ENCODE data around the gene PARD6G. TPM values are rescaled to one million over a fixed set of nuclear protein-coding genes. Genes with fewer than 3 reads are reported as not detected.
"Not testable (repeated sequence)": the region's sequence is repeated elsewhere in the genome, so short reads cannot be mapped to it uniquely, and the experiment has no call there.

The PARD6G gene
- total RNA-seq, 1 experiment from 2014 or later: not detected

- Histone ChIP-seq H3K4me3 (ENCODE audit: low read length) (no peak overlapping the region), H3K36me3 (ENCODE audit: insufficient read depth, low read length) (no peaks in the 10 kb centered on the region), H3K27me3 (ENCODE audit: low read length) (no peaks in the 10 kb centered on the region; the same call in 1 of the 2 replicates), H3K9ac (ENCODE audit: low read length) (no peak overlapping the region), H3K79me2 (ENCODE audit: low read length) (no peaks in the 10 kb centered on the region), H4K20me1 (ENCODE audit: insufficient read depth, low read depth, low read length) (no peaks in the 10 kb centered on the region), H3K9me2 (replicated peaks; ENCODE audit: insufficient read depth, low read length) (no peaks in the 10 kb centered on the region), H3K4me2 (ENCODE audit: low read depth, low read length, poor library complexity, severe bottlenecking) (no peak overlapping the region), H3K9me3 (ENCODE audit: low read length) (no peaks in the 10 kb centered on the region), H3K27ac (ENCODE audit: low read length) (no peak overlapping the region), H2AFZ (ENCODE audit: low read length) (no peak overlapping the region), H3K4me1 (ENCODE audit: low read length) (peaks cover 18% of the 10 kb centered on the region)
- no peak for DNase-seq
Measured at GRCh38 chr18:80228051-80228848, 19.1 kb downstream of the PARD6G start.

GRCh38 chr18:80227472-80227871, 19.8 kb downstream of the PARD6G start:
- Histone ChIP-seq H3K79me2 (ENCODE audit: low read length) (no peaks in the 10 kb centered on the region), H3K36me3 (ENCODE audit: insufficient read depth, low read length) (no peaks in the 10 kb centered on the region), H3K4me3 (ENCODE audit: low read length) (no peak overlapping the region), H2AFZ (ENCODE audit: low read length) (no peak overlapping the region), H4K20me1 (ENCODE audit: insufficient read depth, low read depth, low read length) (no peaks in the 10 kb centered on the region), H3K27ac (ENCODE audit: low read length) (no peak overlapping the region), H3K4me1 (ENCODE audit: low read length) (peaks cover 11% of the 10 kb centered on the region), H3K9me3 (ENCODE audit: low read length) (no peaks in the 10 kb centered on the region), H3K4me2 (ENCODE audit: low read depth, low read length, poor library complexity, severe bottlenecking) (no peak overlapping the region), H3K9ac (ENCODE audit: low read length) (no peak overlapping the region), H3K9me2 (replicated peaks; ENCODE audit: insufficient read depth, low read length) (no peaks in the 10 kb centered on the region), H3K27me3 (ENCODE audit: low read length) (no peaks in the 10 kb centered on the region)
- DNase-seq: no peak

GRCh38 chr18:80225685-80226084, 21.6 kb downstream of the PARD6G start:
- Histone ChIP-seq H4K20me1 (ENCODE audit: insufficient read depth, low read depth, low read length) (no peaks in the 10 kb centered on the region), H3K4me2 (ENCODE audit: low read depth, low read length, poor library complexity, severe bottlenecking) (no peak overlapping the region), H3K4me3 (ENCODE audit: low read length) (no peak overlapping the region), H3K9me2 (replicated peaks; ENCODE audit: insufficient read depth, low read length) (no peaks in the 10 kb centered on the region), H3K36me3 (ENCODE audit: insufficient read depth, low read length) (no peaks in the 10 kb centered on the region), H3K9ac (ENCODE audit: low read length) (no peak overlapping the region), H3K9me3 (ENCODE audit: low read length) (peaks cover 7% of the 10 kb centered on the region; the same call in 1 of the 2 replicates), H3K27me3 (ENCODE audit: low read length) (peaks cover 5% of the 10 kb centered on the region; the same call in 1 of the 2 replicates), H3K4me1 (ENCODE audit: low read length) (peaks cover 10% of the 10 kb centered on the region), H2AFZ (ENCODE audit: low read length) (no peak overlapping the region), H3K79me2 (ENCODE audit: low read length) (no peaks in the 10 kb centered on the region), H3K27ac (ENCODE audit: low read length) (no peak overlapping the region)
- no peak for DNase-seq

GRCh38 chr18:80223581-80224148, 23.6 kb downstream of the PARD6G start:
- no peak overlapping the region for H3K9ac ChIP-seq (ENCODE audit: low read length)
- no peak overlapping the region for H3K4me3 ChIP-seq (ENCODE audit: low read length)
- H3K27me3 ChIP-seq (ENCODE audit: low read length): peaks cover 5% of the 10 kb centered on the region; the same call in 1 of the 2 replicates
- H3K27ac ChIP-seq (ENCODE audit: low read length): no peak overlapping the region
- no peak overlapping the region for H2AFZ ChIP-seq (ENCODE audit: low read length)
- DNase-seq: no peak
- H3K79me2 ChIP-seq (ENCODE audit: low read length): no peaks in the 10 kb centered on the region
- H3K9me2 ChIP-seq (replicated peaks; ENCODE audit: insufficient read depth, low read length): no peaks in the 10 kb centered on the region
- peaks cover 7% of the 10 kb centered on the region; the same call in 1 of the 2 replicates for H3K9me3 ChIP-seq (ENCODE audit: low read length)
- no peak overlapping the region for H3K4me2 ChIP-seq (ENCODE audit: low read depth, low read length, poor library complexity, severe bottlenecking)
- H3K36me3 ChIP-seq (ENCODE audit: insufficient read depth, low read length): no peaks in the 10 kb centered on the region
- no peaks in the 10 kb centered on the region for H3K4me1 ChIP-seq (ENCODE audit: low read length)
- H4K20me1 ChIP-seq (ENCODE audit: insufficient read depth, low read depth, low read length): no peaks in the 10 kb centered on the region

- not testable (repeated sequence) for H3K9me2 ChIP-seq (replicated peaks; ENCODE audit: insufficient read depth, low read length); H3K4me3 ChIP-seq (ENCODE audit: low read length); H3K9ac ChIP-seq (ENCODE audit: low read length); H3K36me3 ChIP-seq (ENCODE audit: insufficient read depth, low read length); H4K20me1 ChIP-seq (ENCODE audit: insufficient read depth, low read depth, low read length); H3K27me3 ChIP-seq (ENCODE audit: low read length); H2AFZ ChIP-seq (ENCODE audit: low read length); H3K27ac ChIP-seq (ENCODE audit: low read length); H3K79me2 ChIP-seq (ENCODE audit: low read length); H3K4me1 ChIP-seq (ENCODE audit: low read length); DNase-seq; H3K4me2 ChIP-seq (ENCODE audit: low read depth, low read length, poor library complexity, severe bottlenecking); H3K9me3 ChIP-seq (ENCODE audit: low read length)
Measured at GRCh38 chr18:80219488-80219887, 27.8 kb downstream of the PARD6G start.

GRCh38 chr18:80218341-80219227, 28.7 kb downstream of the PARD6G start:
- H3K27me3 ChIP-seq (ENCODE audit: low read length): peaks cover 5% of the 10 kb centered on the region; the same call in 1 of the 2 replicates
- H3K9ac ChIP-seq (ENCODE audit: low read length): no peak overlapping the region
- H3K27ac ChIP-seq (ENCODE audit: low read length): no peak overlapping the region
- no peak overlapping the region for H3K4me2 ChIP-seq (ENCODE audit: low read depth, low read length, poor library complexity, severe bottlenecking)
- H3K4me1 ChIP-seq (ENCODE audit: low read length): no peaks in the 10 kb centered on the region
- no peak overlapping the region for H3K4me3 ChIP-seq (ENCODE audit: low read length)
- no peak for DNase-seq
- no peaks in the 10 kb centered on the region for H3K9me2 ChIP-seq (replicated peaks; ENCODE audit: insufficient read depth, low read length)
- no peaks in the 10 kb centered on the region for H3K79me2 ChIP-seq (ENCODE audit: low read length)
- no peak overlapping the region for H2AFZ ChIP-seq (ENCODE audit: low read length)
- peaks cover 7% of the 10 kb centered on the region; the same call in 1 of the 2 replicates for H3K9me3 ChIP-seq (ENCODE audit: low read length)
- no peaks in the 10 kb centered on the region for H3K36me3 ChIP-seq (ENCODE audit: insufficient read depth, low read length)
- no peaks in the 10 kb centered on the region for H4K20me1 ChIP-seq (ENCODE audit: insufficient read depth, low read depth, low read length)

- Histone ChIP-seq H3K4me3 (ENCODE audit: low read length) (no peak overlapping the region), H3K9me2 (replicated peaks; ENCODE audit: insufficient read depth, low read length) (no peaks in the 10 kb centered on the region)
Measured at GRCh38 chr18:80213182-80213581, 34.1 kb downstream of the PARD6G start.

More at GRCh38 chr18:80213182-80213581, 34.1 kb downstream of the PARD6G start:
- H3K27ac ChIP-seq (ENCODE audit: low read length): no peak overlapping the region
- no peaks in the 10 kb centered on the region for H3K27me3 ChIP-seq (ENCODE audit: low read length)
- no peak for DNase-seq
- no peaks in the 10 kb centered on the region for H3K79me2 ChIP-seq (ENCODE audit: low read length)
- peaks cover 3% of the 10 kb centered on the region; the same call in 1 of the 2 replicates for H3K4me1 ChIP-seq (ENCODE audit: low read length)
- H3K4me2 ChIP-seq (ENCODE audit: low read depth, low read length, poor library complexity, severe bottlenecking): no peak overlapping the region
- no peak overlapping the region for H3K9ac ChIP-seq (ENCODE audit: low read length)
- H4K20me1 ChIP-seq (ENCODE audit: insufficient read depth, low read depth, low read length): no peaks in the 10 kb centered on the region
- H2AFZ ChIP-seq (ENCODE audit: low read length): no peak overlapping the region
- H3K9me3 ChIP-seq (ENCODE audit: low read length): no peaks in the 10 kb centered on the region
- no peaks in the 10 kb centered on the region for H3K36me3 ChIP-seq (ENCODE audit: insufficient read depth, low read length)
